AG09309 (cell line): Measurements from ENCODE around the gene GATAD2A.

ENCODE experiments used
- DNase-seq: peaks from one replicate; pipeline ENCODE4 v3.0.0-alpha.2; 2010; ENCODE audit warnings: low read depth
- H3K4me3 ChIP-seq: 2 replicates; pipeline ENCODE4 v1.5.1; 2011; ENCODE audit warnings: mild to moderate bottlenecking, low read depth, low read length, moderate library complexity; ENCODE audit not compliant: control insufficient read depth
- TF ChIP-seq, protein P1 (sequence below): IDR thresholded peaks from 2 replicates; pipeline ENCODE4 v1.5.1; 2011; ENCODE audit warnings: mild to moderate bottlenecking, low read depth, low read length, inconsistent platforms; ENCODE audit not compliant: insufficient read depth, control insufficient read depth; ENCODE audit errors: missing control alignments

GATAD2A gene

DNA sequence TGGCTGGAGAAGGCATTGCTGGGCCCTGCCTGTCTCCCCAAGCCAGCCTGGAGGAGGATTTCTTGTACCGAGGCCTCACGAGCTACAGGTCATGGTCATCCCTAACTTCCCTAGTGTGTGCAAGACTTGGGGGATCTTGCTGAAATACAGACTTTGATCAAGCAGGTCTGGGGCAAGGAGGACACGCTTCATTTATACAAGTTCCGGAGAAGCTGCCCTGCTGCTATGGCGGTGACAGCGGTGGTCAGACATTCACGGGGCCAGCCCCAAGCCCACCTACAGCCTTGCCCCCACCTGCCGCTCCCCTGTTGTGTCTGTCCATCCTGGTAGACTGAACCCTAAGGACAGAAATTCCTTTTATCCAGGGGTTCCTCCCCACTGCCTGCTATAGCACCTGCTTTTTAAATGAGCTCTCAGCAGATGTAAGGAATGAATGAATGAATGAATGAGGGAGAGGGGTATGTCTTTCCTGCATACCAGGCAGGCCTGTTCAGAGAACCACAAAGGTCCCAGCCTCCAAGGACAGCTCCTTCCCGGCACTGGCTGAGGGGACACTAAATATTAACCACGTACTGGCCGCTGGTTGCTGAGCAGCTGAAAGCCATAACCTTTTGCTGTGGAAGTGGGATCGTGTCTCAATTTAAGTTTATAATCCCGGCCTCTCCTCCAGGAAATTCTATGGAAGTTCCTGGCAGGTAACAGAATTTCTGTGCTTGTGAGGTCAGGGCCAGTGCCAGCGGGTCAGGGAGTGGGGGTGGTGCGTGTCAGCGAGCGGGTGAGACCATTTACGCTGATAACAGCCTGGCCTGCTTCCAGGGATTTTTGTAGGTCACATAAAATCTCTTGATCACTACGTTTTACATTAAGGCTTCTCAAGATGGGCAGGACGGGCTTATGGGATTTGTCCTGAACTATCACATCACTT, 82.7 kb downstream of the GATAD2A start:
- DNase-seq, result no peak
- H3K4me3 ChIP-seq, result no peak overlapping the region
- TF ChIP-seq, protein P1, sequence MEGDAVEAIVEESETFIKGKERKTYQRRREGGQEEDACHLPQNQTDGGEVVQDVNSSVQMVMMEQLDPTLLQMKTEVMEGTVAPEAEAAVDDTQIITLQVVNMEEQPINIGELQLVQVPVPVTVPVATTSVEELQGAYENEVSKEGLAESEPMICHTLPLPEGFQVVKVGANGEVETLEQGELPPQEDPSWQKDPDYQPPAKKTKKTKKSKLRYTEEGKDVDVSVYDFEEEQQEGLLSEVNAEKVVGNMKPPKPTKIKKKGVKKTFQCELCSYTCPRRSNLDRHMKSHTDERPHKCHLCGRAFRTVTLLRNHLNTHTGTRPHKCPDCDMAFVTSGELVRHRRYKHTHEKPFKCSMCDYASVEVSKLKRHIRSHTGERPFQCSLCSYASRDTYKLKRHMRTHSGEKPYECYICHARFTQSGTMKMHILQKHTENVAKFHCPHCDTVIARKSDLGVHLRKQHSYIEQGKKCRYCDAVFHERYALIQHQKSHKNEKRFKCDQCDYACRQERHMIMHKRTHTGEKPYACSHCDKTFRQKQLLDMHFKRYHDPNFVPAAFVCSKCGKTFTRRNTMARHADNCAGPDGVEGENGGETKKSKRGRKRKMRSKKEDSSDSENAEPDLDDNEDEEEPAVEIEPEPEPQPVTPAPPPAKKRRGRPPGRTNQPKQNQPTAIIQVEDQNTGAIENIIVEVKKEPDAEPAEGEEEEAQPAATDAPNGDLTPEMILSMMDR, result no peak

DNA sequence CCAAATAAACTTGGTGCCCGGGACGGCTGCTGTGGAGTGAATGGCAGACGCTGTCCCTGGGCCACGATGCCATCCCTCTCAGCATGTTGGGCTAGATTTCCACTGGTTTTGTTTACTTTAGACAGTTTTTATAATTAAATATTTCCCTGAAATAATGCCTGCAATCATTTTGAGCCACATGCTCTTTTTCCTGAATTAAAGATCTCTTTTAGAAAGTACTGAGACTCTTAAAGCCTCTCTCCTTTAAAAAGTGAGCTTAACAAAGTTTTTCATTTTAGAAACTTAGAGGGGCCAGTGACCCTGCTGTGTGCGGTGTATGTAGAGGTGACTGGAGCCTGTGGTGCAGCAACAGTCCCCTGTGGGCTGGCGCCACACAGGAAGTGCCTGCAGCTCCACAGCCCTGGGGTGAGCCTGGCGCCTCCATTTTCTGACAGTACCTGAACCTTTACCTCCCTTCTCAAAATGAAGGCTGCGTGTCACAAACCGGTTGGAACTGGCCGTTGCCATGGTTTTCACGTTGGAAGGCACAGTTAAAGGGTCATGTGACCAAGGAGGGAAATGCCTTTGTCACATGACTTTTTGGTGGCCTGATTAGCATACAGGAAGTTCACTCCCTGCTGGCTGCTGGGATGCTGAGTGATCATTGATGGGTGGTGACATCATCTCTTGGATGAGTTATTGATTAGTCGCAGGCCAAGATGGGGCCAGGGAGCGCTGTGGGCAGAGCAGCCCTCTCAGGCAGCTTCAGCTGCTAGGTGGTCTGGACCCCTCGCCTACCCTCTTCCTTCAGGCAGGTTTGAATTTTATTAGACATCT, 83.6 kb downstream of the GATAD2A start:
- TF ChIP-seq, protein P1, result no peak
- no peak overlapping the region; the same call in 1 of the 2 replicates for H3K4me3 ChIP-seq
- DNase-seq, result peak; percentile 87

DNA sequence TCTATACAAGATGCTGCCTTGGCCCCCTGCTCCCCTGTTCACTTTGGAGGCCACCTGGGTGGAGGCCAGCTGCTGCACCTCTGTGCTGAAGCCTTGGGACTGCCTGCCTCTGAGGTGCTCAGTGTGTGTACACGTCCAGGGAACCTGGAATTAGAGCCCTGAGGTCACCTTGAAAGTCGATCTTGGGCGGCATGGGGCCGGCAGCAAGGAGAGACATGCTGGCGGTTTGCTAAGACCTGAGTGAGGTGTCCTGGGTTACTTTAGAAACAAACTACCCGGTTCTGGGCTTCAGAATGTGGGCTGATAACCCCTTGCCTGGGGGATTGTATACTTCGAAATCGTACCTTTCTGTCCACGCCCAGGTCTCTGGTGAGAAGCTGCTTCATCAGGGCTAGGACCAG, 84.3 kb downstream of the GATAD2A start:
- DNase-seq, result no peak
- no peak overlapping the region for H3K4me3 ChIP-seq
- TF ChIP-seq, protein P1, result no peak

DNA sequence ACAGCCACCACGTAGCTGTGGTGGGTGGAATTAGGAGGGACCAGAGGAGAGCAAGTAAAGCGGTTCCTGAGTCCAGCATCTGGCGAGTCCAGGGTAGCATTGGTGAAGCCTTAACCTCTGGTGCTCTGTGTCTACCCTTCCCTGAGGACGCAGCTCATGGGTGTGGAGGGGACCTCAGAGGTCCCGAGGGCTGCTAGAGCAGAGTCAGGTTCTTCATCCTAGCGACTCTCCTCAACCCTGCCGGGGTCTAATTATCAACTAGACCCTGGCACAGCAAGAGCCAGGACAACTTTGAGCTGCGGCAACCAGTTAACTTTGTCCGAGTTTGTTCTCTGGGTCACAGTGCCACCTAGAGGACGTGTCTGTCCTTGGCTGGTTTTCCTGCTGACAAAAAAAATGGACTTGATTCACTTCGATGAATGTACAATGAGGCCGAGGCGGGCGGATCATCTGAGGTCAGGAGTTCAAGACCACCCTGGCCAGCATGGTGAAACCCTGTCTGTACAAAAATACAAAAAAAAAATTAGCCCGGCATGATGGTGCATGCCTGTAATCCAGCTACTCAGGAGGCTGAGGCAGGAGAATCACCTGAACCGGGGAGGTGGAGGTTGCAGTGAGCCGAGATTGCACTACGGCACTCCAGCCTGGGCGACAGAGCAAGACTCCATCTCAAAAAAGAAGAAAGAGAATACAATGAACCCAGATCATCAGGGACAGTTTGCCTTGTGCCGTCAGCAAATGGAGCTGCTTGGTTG, 84.9 kb downstream of the GATAD2A start:
- TF ChIP-seq, protein P1, result peak; percentile 78
- DNase-seq, result peak; percentile 55
- no peak overlapping the region for H3K4me3 ChIP-seq

DNA sequence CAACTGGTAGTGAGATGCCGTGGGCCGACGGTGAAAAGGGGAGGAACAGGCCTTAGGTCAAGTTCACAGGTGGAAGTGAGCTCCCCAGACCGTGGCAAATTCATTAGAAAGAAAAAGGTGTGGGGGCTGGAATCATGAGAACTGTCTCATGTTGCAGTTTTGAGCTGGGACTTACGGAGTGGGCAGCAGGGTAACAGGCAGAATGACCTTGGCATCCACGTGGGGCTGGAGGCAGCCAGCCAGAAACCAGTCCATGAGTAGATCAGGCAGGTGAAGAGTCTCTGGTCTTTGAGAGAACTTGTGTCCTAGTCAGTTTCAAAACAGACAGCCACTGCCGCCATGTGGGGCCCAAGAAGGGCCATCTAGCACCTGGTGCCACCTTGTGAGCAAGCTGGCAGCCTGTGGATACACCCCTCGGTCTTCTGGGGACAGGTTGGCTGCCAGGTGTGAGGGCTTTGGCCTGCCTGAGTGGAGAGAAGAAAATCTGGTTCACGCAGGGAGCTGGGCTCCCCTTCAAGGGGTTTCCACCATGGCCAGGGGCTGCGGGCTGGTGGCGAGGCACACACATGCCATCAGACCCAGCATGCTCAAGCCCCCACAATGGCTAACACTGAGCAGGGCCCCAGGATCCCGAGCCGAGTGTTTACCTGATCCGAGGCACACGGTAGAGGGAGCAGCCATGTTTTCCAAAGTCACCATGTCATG, 86.0 kb downstream of the GATAD2A start:
- no peak overlapping the region for H3K4me3 ChIP-seq
- no peak for DNase-seq
- TF ChIP-seq, protein P1, result no peak
